ENCODE measurements around the gene HOXB7.

HOXB7 gene

DNA sequence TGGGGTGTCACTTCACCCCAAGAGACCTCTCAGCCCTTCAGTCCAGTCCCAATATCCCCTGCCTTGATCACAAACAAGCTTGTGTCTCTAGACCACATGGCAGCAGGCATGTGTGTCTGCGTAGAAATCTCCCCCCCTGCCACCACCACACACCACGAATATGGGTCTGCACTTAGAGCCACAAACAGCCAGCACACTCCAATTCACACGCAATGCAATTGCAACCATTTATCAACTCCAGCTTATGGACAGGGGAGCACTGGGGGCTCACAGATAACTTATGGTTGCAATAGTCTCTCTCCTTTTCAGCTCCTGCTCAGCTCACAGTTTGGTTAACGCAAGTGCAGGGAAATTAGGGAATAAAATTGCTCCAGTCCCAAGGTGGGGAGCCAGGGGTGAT, 12.8 kb upstream of the HOXB7 start:
- no peak for DNase-seq (ENCODE audit: low spot score)

- no peak for DNase-seq (ENCODE audit: low spot score)
Measured at GRCh38 chr17:48622857-48623256, 12.0 kb upstream of the HOXB7 start.

DNA sequence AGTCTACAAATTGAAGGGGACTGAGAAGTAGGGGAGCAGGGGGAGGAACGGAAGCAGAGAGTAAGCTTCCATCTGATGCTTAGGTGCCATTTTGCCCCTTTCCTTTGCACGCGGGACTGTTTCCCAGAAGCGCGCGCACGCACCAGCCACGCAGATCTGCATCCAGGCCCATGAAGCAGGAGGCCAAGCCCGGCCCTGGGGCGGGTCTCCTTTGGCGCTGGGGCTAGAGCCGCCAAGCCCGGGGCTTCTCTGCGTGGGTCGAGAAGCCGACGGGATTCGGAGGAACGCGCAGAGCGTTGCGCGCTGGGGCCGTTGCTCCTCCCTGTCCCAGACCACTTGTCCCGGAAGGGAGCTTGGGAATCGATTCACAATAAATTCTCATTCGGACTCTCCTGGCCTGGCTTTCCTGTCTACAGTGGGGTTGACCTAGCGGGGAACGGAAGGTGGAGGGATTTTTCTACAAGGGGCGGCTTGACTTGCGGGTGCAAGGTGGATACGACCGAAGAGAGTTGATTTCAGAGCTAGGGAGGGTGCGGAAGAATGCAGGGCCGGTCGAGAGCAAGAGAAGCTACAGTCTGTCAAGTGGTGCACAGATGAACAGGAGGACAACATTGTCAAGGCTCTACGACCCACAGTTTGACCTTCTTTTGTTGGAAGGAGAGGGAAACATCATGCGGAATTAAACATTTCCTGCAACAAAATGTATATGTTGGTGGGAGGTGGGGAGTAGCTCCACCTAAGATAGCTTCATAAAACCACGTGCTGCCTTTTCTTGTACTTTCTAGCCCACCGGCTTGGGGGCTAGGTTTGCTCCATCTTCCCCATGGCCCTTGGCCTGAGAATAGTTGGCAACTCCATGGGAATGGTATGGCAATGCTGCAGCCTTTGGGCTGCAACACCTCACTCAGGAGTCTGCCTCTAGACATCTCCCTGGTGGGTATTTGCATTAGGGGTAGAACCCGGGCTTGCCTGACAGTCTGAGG, 10.9 kb upstream of the HOXB7 start:
- DNase-seq (ENCODE audit: low spot score): no peak

DNA sequence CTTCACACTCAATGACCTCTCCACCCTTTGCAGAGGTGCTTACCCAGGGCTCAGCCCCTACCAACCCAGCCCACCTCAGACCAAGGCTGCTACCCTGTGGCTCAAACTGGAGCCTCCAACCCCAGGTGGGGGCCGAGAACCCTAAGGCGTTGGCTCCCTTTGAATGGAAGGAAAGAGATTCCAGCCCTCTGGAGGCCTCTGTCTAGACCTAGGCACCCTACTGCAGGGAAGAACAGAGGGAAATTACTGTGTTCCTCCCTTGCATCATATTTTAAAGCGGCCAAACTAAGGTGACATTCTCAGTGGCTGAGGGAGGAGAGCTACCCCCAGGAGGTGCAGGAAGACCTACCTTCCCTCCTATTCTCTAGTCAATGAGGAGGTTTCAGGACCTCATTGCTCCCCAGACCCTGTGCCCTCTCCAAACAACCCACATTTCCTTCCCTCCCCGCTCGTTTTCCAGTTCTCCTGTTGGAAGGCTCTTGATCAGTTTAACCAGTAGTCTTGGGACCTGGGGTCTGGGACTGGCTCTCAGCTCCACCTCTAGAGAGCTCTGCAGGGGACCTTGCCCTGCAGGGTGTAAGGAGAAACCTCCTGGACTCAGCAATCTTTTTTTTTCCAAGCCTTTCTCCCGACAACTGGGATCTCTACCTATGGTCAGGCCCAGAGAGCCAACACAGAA, 9.8 kb upstream of the HOXB7 start:
- no peak for DNase-seq (ENCODE audit: low spot score)

DNA sequence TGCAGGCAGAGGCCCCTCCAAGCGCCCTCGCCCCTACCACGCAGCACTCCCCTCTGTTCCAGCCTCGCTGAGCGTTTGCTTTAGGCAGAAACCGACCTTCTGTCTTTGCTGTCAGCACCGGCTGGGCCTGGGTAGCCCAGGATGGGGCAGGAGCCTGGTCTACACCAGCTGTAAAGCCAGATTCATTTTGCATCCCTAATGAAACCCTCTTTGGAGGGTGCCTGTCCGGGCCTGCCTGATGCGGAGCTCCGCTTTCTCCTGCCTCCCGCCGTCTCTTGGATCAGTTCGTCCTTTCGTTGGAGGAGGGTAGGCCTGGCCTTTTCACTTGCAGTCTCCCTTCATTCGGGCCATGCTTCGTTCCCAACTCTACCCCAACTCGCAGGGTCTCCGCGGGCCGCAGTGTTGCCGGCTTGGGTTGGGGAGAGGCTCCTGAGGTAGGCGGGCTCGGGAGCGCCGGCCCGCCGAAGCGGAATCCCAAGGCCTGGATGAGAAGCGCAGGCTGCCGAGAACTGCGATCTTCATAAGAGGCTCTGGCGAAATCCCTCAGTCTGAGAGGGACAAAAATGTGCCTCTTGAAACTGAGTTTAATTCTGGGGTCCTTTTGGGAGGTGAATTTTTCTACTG, 9.1 kb upstream of the HOXB7 start:
- no peak for DNase-seq (ENCODE audit: low spot score)

- peak; percentile 90 for DNase-seq (ENCODE audit: low spot score)
Measured at GRCh38 chr17:48618256-48618896, 7.6 kb upstream of the HOXB7 start.

DNA sequence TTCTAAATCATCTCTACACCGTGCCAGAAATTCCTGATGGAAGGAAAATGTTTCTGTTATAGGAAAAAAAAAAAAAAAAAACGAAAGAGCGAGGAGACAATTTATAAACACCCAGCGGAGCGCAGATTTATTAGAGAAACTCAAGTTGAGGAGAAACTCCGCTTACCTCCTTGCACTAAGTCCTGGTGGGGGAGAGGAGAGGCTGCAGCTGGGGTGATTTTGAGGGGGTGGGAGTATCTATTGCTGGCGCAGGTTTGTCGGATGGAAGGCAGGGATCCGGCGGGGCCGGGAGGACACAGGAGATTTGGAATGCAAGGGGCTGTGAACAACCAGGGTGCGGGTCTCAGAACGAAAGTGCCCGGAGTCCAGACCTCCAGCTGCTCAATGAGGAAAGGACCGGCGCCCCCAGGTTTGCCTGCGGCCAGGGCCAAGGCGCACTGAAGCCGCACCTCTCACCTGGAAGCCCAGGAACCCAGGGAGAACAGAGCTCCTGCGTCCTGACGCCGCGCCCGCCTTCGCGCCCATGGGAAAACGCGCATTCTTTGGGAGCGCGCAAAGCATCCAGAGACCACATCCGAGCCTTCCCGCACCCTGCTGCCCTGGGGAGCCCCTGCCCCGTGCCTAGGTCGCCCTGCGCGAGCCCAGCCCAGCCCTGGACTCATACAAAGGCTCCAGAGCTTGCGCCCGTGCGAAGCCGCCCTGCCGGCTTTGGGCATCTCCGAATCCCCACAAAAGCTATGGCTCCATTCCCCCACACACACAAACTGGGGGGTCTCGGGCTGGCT, 6.8 kb upstream of the HOXB7 start:
- no peak for DNase-seq (ENCODE audit: low spot score)

DNA sequence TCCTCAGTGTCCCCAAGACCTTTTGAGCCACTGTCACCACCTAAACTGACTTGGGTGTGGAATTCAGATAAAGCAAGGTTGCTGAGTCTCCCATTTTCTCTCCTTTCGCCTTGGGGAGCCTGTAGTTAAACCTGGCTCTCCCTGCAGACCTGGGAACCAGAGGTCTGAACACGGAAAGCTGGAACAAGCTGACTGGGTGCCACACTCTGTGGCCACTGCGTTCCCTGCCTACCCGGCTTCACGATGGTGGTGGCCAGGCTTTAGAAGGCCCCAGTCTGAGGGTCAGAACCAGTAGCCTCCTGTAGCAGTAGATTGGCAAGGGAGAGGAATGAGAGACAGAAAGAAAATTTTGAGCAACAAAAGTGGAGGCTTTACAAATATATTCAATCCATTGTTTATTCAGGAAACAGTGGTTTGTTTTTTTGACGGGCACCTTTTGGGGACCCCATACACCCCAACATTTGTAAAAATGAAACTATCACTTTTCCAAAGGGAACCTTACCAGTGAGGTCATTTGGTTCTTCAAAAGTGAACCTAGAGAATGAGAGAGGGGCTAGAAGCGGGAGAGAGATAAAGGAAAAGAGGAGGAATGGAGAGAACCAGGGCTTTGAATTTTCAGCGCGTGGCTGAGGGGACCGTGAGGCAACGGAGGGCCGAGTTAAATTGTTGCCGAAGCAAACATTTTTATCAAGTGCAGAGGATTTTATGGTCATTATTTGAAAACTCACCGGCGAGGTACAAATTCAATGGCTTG, 6.1 kb upstream of the HOXB7 start:
- DNase-seq (ENCODE audit: low spot score): no peak

- DNase-seq (ENCODE audit: low spot score): no peak
Measured at GRCh38 chr17:48615963-48616716, 5.3 kb upstream of the HOXB7 start.

GRCh38 chr17:48615047-48615962, 4.5 kb upstream of the HOXB7 start, which contains the start of gene HOXB8:
HOXB8 (minus strand) TSS chr17:48615292; CDS start chr17:48614704, 588 bp downstream.
- no peak for DNase-seq (ENCODE audit: low spot score)

DNA sequence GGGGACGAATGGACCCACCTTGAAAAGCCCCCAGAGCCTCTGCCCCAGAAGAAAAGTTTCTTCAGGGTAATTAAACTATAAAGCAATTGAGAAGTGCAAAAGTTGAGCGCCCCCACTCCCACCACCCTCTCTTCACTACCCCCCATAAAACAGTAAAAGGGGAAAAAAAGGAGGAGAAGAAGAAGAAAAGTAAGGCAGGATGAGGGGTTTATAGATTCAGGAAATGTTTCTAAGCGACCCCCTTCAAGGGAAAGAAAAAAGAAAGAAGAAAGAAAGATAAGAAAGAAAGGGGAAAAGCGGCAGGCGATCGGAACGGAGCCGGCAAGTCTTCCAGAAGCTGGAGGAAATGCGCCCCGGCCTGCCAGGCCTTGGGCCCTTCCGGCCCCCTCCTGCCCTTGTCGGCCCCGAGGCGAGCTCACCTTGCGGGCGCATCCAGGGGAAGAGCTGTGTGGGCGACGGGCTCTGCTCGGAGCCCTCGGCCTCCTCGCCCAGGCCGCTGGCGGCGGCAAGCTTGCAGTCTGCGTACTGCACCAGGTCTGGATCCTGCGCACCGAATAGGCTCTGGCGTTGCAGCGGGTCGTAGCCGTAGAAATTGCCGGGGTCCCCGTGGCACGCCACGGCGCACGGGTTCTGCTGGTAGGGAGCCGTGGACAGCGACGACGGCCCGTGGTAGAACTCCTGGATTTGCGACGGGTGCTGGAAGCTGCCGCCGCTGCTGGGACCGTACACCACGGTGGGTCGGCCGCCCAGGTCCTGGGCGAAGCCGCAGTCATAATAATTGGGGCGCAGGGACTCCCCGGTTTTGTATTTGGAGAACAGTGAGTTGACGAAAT, 3.3 kb upstream of the HOXB7 start:
- DNase-seq (ENCODE audit: low spot score): no peak

DNA sequence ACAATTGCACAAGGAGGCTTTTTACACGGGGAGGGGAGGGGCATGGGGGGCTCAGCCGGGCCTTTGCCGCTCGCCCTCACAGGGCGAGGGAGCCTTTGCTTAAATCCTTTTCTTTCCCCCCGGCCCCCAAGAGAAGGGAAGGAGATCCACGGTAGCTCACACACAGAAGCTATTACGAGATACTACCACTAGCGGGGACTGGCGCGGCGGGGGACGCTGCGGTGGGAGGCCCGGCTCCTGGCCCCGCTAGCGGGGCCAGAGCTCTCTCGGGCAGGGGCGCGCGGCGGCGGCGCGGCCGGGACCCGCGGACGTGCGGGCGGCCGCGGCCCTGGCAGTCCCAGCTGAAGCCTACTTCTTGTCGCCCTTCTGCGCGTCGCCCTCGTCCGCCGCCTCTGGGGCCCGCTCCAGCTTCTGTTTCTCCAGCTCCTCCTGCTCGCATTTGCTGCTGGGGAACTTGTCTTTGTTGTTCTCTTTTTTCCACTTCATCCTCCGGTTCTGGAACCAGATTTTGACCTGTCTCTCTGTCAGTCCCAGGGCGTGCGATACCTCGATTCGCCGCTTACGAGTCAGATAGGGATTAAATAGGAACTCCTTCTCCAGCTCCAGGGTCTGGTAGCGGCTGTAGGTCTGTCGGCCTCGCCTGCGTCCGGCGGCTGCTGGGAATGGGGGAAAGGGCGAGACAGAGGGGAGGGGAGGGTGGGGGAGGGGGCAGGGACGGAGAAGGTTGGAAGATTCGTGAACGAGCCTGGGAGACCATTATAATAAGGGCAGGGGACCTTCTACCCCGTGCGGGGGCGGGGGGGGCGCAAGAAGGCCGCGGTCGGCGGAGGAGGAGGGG, 2.3 kb upstream of the HOXB7 start:
- DNase-seq (ENCODE audit: low spot score): no peak

DNA sequence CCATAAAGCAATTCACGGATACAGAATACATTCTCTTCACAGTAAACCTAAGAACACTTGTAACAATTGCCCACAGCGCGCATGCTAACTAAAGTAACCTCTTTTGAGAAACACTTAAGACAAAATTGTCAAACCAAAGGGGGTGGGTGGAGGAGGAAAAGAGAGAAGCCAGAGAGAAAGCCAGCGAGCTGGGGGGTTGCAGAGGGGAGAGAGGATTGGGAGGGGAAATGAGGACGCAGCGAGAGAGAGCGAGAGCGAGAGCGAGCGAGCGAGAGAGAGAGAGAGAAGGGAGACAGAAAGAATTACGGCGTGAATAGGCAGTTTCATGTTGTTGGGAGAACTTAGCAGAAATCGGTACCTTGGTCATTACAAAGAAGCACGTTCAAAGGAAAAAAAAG, 1.6 kb upstream of the HOXB7 start:
- DNase-seq (ENCODE audit: low spot score): no peak

GRCh38 chr17:48611681-48612455, 1.1 kb upstream of the HOXB7 start:
- DNase-seq (ENCODE audit: low spot score): no peak

DNA sequence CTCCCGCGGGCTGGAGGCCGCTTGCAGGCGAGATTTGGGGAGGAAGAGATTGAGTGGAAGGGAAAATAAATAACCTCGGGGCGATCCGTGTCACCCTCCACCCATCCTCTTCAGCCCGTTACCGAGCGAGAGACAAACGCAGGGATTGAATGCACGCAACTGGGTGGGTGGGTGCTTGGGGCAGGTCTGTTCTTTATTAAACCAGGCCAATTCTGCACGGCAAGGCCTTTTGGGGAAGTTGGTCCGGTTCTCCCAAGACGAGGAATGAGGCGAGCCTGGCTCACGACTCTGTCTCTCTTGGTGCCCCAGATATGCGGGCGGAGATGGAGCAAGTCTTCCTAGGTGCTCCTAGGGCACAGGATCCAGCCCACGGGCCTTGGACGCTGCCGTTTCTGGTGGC, 396 bp upstream of the HOXB7 start:
- DNase-seq (ENCODE audit: low spot score): no peak

- no peak for DNase-seq (ENCODE audit: low spot score)
Measured at GRCh38 chr17:48609759-48610281, 997 bp downstream of the HOXB7 start.
